HFFc6 (cell line): ENCODE results near the gene OST4. TPM values are rescaled to one million over a fixed set of nuclear protein-coding genes. Genes with fewer than 3 reads are reported as not detected.

Experiments used
- DNase-seq: peaks from one replicate; pipeline ENCODE4 v3.0.0-alpha.2; 2018
- H3K27ac Mint-ChIP-seq: 2 replicates; pipeline ENCODE4 v1.8.0; 2020; ENCODE audit warnings: mild to moderate bottlenecking, mixed read lengths
- H3K27me3 Mint-ChIP-seq: 2 replicates; pipeline ENCODE4 v1.8.0; 2021; ENCODE audit warnings: mild to moderate bottlenecking, moderate library complexity, mixed read lengths; ENCODE audit not compliant: insufficient read depth
- H3K36me3 Mint-ChIP-seq: 2 replicates; pipeline ENCODE4 v1.8.0; 2021; ENCODE audit warnings: low read depth, mixed read lengths
- H3K4me1 Mint-ChIP-seq: 2 replicates; pipeline ENCODE4 v1.8.0; 2020; ENCODE audit warnings: low read depth, mixed read lengths
- H3K4me3 Mint-ChIP-seq: 2 replicates; pipeline ENCODE4 v1.8.0; 2020; ENCODE audit warnings: mild to moderate bottlenecking, moderate library complexity, mixed read lengths
- H3K9me3 Mint-ChIP-seq: 2 replicates; pipeline ENCODE4 v1.8.0; 2020; ENCODE audit warnings: mild to moderate bottlenecking, mixed read lengths
- CTCF ChIP-seq: fragments of 200-600 bp; sonication (generic); IDR thresholded peaks from 2 replicates; pipeline ENCODE4 v1.5.0; 2021; ENCODE audit warnings: antibody characterized with exemption, mild to moderate bottlenecking
- total RNA-seq, 6 experiments: library from RNA; stranded (reverse); fragmentation: NEBNext Ultra II Directional; extraction: Animal tissue kit (Norgen Biotek cat#: 25700); gene quantifications; 2 replicates in 1 of 6; 3 replicates in 5 of 6; pipeline ENCODE4 v1.2.3, GENCODE V29; 2021

The OST4 gene
- total RNA-seq, 6 experiments from 2014 or later: 500 to 565 (median 548) TPM

DNA sequence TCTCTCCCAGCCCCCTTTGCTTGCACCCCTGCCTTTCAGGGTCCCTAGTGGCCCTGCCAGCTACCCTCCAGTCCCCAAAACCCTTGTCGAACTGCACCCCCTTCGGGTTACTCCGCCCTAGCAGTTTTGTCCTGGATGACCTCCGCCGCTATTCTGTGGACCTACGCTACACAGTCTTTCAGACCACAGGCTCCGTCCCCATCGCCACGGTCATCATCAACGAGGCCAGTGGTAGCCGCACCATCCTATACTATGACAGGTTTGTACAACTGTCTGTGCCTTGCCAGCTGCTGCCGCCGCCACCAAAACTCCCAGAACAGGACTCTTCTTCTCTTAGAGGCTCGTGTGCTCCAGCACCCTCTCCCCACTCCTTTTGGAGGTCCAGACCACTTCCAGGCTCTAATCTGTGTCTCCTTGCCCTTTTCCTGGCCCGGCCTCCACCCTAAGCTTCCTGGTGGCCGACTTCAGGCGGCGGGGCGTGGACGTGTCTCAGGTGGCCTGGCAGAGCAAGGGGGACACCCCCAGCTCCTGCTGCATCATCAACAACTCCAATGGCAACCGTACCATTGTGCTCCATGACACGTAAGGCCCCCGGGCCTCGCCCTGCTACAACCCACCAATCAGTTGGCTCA lies 23.0 kb upstream of the OST4 start:
- TF ChIP-seq CTCF: no peak
- no peak overlapping the region for H3K27ac Mint-ChIP-seq

DNA sequence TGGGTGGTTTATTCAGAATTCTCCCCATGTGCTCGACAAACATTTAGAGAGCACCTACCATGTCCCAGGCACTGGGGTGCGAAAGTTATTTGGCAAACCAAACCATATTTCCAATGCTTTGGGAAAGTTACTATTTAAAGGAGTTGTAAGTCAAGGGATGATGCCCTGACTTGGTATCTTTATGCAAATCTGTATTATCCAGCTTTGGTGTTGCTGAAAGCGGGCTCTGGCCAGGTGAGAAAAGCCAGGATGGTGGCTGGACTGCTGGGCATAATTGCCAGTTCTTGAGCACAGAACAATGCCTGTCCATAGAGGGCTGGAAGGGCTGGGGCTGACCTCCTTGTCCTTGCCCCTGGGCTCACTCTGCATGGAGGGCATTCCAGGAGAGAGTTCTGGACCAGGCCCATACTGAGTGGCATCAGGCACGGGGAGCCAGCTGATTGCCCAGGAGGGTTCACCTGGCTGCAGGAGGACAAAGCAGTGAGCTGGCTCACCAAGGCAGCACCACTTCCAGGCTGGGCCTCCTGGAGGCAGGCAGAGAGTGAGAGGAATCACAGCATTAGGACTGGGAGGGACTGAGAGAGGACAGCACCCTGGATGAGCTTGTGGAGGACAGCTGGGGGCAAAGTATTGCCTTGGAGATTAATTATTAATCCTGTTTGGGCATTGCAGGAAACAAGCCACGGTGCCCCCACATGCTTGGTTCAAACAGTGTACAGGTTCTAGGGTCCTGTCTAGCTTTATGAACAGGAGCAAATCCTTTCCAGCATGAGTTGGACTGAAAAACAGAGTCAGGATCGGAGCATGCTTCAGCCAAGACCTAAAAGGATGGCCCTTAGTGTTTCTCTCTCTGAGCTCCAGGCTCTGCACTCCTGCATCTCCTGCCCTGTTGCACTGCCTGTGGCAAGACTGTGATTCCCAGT lies 22.2 kb upstream of the OST4 start:
- no peaks in the 10 kb centered on the region for H3K9me3 Mint-ChIP-seq

More for the DNA sequence above, 23.0 kb upstream of the OST4 start:
- Mint-ChIP-seq H3K4me1 (peaks cover 21% of the 10 kb centered on the region), H3K9me3 (no peaks in the 10 kb centered on the region), H3K36me3 (no peaks in the 10 kb centered on the region), H3K27me3 (peaks cover 2% of the 10 kb centered on the region; the same call in 1 of the 2 replicates), H3K4me3 (no peak overlapping the region)
- no peak for DNase-seq

DNA sequence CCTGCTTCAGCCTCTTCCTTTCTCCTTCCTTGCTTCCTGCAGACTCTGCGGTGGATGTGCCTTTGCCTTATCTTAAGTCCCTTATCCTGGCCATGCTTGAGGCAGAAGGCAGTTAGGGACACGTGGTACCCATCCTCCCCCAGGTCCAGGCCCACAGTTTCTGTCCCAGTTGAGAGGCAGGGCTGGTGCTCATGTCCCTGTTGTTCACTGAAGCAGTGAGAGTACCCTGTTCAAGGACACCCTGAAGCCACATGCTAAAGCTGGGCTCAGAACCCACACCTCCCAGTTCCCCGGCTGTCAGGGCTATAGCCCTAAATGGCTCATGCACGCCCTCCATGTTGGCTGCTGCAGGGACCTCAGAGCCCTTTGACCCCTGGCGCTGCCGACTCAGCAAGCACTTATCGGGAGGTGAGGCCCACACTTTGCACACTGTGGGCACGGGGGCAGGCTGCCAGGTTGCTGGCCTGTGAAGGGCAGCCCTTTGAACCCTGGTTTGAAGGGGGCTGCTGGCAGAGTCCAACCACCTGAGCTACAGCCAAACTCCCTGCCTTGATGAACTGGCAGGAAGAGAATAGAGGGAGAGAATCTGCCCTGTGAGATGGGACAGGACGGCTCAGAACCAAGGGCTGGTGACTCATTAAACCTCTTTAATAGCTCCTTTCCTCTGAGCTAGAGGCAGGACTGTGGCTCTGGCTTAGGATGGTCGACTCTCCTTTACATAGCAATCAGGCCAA lies 21.4 kb upstream of the OST4 start:
- Mint-ChIP-seq H3K9me3 (no peaks in the 10 kb centered on the region), H3K36me3 (no peaks in the 10 kb centered on the region), H3K4me1 (peaks cover 21% of the 10 kb centered on the region), H3K27me3 (peaks cover 2% of the 10 kb centered on the region; the same call in 1 of the 2 replicates), H3K4me3 (no peak overlapping the region), H3K27ac (no peak overlapping the region)
- TF ChIP-seq CTCF: no peak
- DNase-seq: peak; percentile 28

More for the DNA sequence above, 22.2 kb upstream of the OST4 start:
- no peak for DNase-seq
- Mint-ChIP-seq H3K4me3 (no peak overlapping the region), H3K4me1 (peaks cover 21% of the 10 kb centered on the region), H3K27me3 (peaks cover 2% of the 10 kb centered on the region; the same call in 1 of the 2 replicates), H3K36me3 (no peaks in the 10 kb centered on the region), H3K27ac (no peak overlapping the region)
- no peak for TF ChIP-seq CTCF

DNA sequence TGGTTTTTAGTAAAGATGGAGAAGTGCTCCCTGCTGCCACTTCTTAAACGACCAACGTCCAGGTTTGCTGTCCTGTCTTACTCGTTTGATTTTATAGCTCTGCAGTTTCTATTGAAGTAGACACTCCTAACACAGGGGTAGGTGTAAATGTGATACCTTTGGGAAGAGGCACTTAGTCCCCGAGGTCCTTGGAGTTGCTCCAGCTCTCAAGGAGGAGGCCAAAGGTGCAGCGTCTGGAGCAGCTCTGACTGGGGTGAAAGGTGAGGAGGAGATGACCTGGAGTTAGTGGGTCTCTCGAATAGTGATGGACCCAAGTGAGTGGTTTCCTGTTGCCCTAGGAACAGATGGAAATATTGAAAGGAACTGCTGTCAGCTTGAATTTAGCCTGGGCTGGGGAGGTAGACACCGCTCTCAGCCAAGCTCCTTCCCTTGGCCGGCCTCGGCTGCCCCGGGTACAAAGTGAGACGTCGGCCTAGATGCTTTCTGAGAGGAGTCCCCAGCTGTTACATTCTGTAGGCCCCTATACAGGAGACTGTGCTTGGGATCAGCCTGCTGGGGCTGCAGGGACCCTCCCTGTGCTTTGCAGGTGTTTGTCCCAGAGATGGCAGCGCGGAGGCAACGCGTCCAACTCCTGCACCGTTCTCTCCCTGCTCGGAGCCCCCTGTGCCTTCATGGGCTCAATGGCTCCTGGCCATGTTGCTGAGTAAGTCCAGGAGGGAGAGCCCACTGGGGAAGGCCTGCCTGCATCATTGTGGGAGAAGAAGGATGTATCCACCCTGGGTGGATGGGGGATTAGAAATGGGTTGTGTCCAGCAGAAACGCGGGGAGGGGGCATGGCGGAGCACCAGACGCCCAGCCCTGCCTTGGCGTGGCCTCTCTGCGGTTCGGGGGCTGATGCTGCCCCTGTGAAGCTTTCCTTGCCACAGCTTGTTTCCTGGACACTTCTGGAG lies 20.6 kb upstream of the OST4 start:
- TF ChIP-seq CTCF: no peak
- no peak overlapping the region for H3K4me3 Mint-ChIP-seq
- no peaks in the 10 kb centered on the region for H3K36me3 Mint-ChIP-seq
- no peak overlapping the region for H3K27ac Mint-ChIP-seq
- no peaks in the 10 kb centered on the region for H3K9me3 Mint-ChIP-seq
- H3K4me1 Mint-ChIP-seq: peaks cover 25% of the 10 kb centered on the region
- no peak for DNase-seq
- peaks cover 5% of the 10 kb centered on the region for H3K27me3 Mint-ChIP-seq
